Measurements from ENCODE around the gene NDUFB10.
A peak's percentile ranks its signal among the peaks of the same experiment; 100 is the strongest.
"Not testable (repeated sequence)": the region's sequence is repeated elsewhere in the genome, so short reads cannot be mapped to it uniquely, and the experiment has no call there.

NDUFB10 gene

GRCh38 chr16:1959269-1960039, at the start of gene NDUFB10:
TSS of gene NDUFB10 (plus strand) at chr16:1959538. CDS start at chr16:1959625, 87 bp downstream.
- peak; percentile 63 for DNase-seq

- DNase-seq = no peak
Measured at GRCh38 chr16:1909561-1910231, 49.6 kb upstream of the NDUFB10 start.

- DNase-seq = no peak
Measured at GRCh38 chr16:1911467-1912214, 47.7 kb upstream of the NDUFB10 start.

- DNase-seq = no peak
Measured at GRCh38 chr16:1912215-1912543, 47.2 kb upstream of the NDUFB10 start.

- peak; percentile 20 for DNase-seq
Measured at GRCh38 chr16:1913327-1914083, 45.8 kb upstream of the NDUFB10 start.

GRCh38 chr16:1914084-1914608, 45.2 kb upstream of the NDUFB10 start:
- no peak for DNase-seq

- no peak for DNase-seq
Measured at GRCh38 chr16:1914988-1915387, 44.4 kb upstream of the NDUFB10 start.

GRCh38 chr16:1915732-1916639, 43.4 kb upstream of the NDUFB10 start:
- no peak for DNase-seq

GRCh38 chr16:1916640-1916990, 42.7 kb upstream of the NDUFB10 start:
- no peak for DNase-seq

- no peak for DNase-seq
Measured at GRCh38 chr16:1917056-1917664, 42.2 kb upstream of the NDUFB10 start.

- DNase-seq = no peak
Measured at GRCh38 chr16:1917665-1918350, 41.5 kb upstream of the NDUFB10 start.

GRCh38 chr16:1918351-1919326, 40.7 kb upstream of the NDUFB10 start, which contains the start of gene HS3ST6:
TSS of gene HS3ST6 (minus strand) at chr16:1918415. CDS start at chr16:1918323, 92 bp downstream.
- no peak for DNase-seq

GRCh38 chr16:1919327-1919998, 39.9 kb upstream of the NDUFB10 start:
- no peak for DNase-seq

GRCh38 chr16:1920122-1920521, 39.2 kb upstream of the NDUFB10 start:
- not testable (repeated sequence) for DNase-seq

GRCh38 chr16:1920727-1921171, 38.6 kb upstream of the NDUFB10 start:
- peak; percentile 21 for DNase-seq

GRCh38 chr16:1922357-1922756, 37.0 kb upstream of the NDUFB10 start:
- no peak for DNase-seq

- no peak for DNase-seq
Measured at GRCh38 chr16:1923299-1924034, 35.9 kb upstream of the NDUFB10 start.

- no peak for DNase-seq
Measured at GRCh38 chr16:1924095-1924494, 35.2 kb upstream of the NDUFB10 start.

Data from NCI-H774 (cell line).